Measurements from ENCODE around the gene RNF207. TPM values are rescaled to one million over a fixed set of nuclear protein-coding genes. Genes with fewer than 3 reads are reported as not detected.

RNF207 gene
- total RNA-seq, 1 experiment from 2014 or later = 95.4 TPM

GRCh38 chr1:6197746-6198427 is 8.0 kb upstream of the RNF207 start:
- BruUV-seq (replicated peaks) = no TSS peak
- no peaks in the 10 kb centered on the region for H3K27me3 ChIP-seq (ENCODE audit: low read length)
- H4K20me1 ChIP-seq (ENCODE audit: low read length) = peaks cover 41% of the 10 kb centered on the region
- no peaks in the 10 kb centered on the region for H3K9me2 ChIP-seq (replicated peaks; ENCODE audit: low read length)
- ChIA-PET POLR2A (ENCODE audit: unreplicated experiment) (interaction anchor here (1.0 kb wide), 1 partner anchor 38 kb away, joined by 3 read pairs; no protein-coding TSS in a partner anchor), CTCF (no interaction called here)
- H3K36me3 ChIP-seq (ENCODE audit: low read depth, low read length) = peaks cover 40% of the 10 kb centered on the region
- intact Hi-C loops (cut with micrococcal nuclease) = no loop called here
- peak overlapping the region; percentile 98 for H3K9ac ChIP-seq (ENCODE audit: low read length)
- no peak overlapping the region for H3K27ac ChIP-seq (ENCODE audit: low read length)
- DNase-seq (no peak), ATAC-seq (no peak)
- peaks cover 74% of the 10 kb centered on the region for H3K79me2 ChIP-seq (ENCODE audit: low read length)
- peaks cover 21% of the 10 kb centered on the region for H3K4me1 ChIP-seq (ENCODE audit: insufficient read depth, low read length)
- H3K9me3 ChIP-seq (ENCODE audit: low read length) = no peaks in the 10 kb centered on the region
- H3F3A ChIP-seq (ENCODE audit: low read length, unreplicated experiment) = no peaks in the 10 kb centered on the region
- TF ChIP-seq EZH2 (IDR thresholded peaks at IDR 0.05; ENCODE audit: low read length, unreplicated experiment) (no peak), EZH2phosphoT487 (IDR thresholded peaks at IDR 0.05; ENCODE audit: borderline replicate concordance, low read length) (no peak)
- TF ChIP-seq, protein P1, sequence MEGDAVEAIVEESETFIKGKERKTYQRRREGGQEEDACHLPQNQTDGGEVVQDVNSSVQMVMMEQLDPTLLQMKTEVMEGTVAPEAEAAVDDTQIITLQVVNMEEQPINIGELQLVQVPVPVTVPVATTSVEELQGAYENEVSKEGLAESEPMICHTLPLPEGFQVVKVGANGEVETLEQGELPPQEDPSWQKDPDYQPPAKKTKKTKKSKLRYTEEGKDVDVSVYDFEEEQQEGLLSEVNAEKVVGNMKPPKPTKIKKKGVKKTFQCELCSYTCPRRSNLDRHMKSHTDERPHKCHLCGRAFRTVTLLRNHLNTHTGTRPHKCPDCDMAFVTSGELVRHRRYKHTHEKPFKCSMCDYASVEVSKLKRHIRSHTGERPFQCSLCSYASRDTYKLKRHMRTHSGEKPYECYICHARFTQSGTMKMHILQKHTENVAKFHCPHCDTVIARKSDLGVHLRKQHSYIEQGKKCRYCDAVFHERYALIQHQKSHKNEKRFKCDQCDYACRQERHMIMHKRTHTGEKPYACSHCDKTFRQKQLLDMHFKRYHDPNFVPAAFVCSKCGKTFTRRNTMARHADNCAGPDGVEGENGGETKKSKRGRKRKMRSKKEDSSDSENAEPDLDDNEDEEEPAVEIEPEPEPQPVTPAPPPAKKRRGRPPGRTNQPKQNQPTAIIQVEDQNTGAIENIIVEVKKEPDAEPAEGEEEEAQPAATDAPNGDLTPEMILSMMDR (conservative IDR thresholded peaks at IDR 0.05; ENCODE audit: low read depth, low read length) = no peak
- peak overlapping the region; percentile 74 for H3K4me3 ChIP-seq (ENCODE audit: low read length)
- H3K4me2 ChIP-seq (ENCODE audit: low read length) = peak overlapping the region; percentile 84
- no peak overlapping the region for H2AFZ ChIP-seq (ENCODE audit: low read length)

GRCh38 chr1:6198646-6199297 is 7.1 kb upstream of the RNF207 start:
- Histone ChIP-seq H4K20me1 (ENCODE audit: low read length) (peaks cover 40% of the 10 kb centered on the region), H3K9ac (ENCODE audit: low read length) (peak overlapping the region; percentile 98), H3K27ac (ENCODE audit: low read length) (peak overlapping the region; percentile 66), H3K9me3 (ENCODE audit: low read length) (no peaks in the 10 kb centered on the region), H2AFZ (ENCODE audit: low read length) (0 out of 2 replicates have a peak overlapping the region, but pooled peaks have one; percentile 32), H3K36me3 (ENCODE audit: low read depth, low read length) (peaks cover 33% of the 10 kb centered on the region), H3K4me1 (ENCODE audit: insufficient read depth, low read length) (peaks cover 21% of the 10 kb centered on the region), H3K4me2 (ENCODE audit: low read length) (peak overlapping the region; percentile 84), H3K9me2 (replicated peaks; ENCODE audit: low read length) (no peaks in the 10 kb centered on the region), H3F3A (ENCODE audit: low read length, unreplicated experiment) (no peaks in the 10 kb centered on the region), H3K27me3 (ENCODE audit: low read length) (no peaks in the 10 kb centered on the region), H3K79me2 (ENCODE audit: low read length) (peaks cover 65% of the 10 kb centered on the region), H3K4me3 (ENCODE audit: low read length) (peak overlapping the region; percentile 74)
- intact Hi-C loops (cut with micrococcal nuclease) = loop anchor here (1.0 kb wide), 1 partner anchor 41 kb away; no protein-coding TSS in a partner anchor
- CTCF ChIA-PET = no interaction called here
- TF ChIP-seq EZH2phosphoT487 (IDR thresholded peaks at IDR 0.05; ENCODE audit: borderline replicate concordance, low read length) (no peak), EZH2 (IDR thresholded peaks at IDR 0.05; ENCODE audit: low read length, unreplicated experiment) (no peak)
- TF ChIP-seq, protein P1 (conservative IDR thresholded peaks at IDR 0.05; ENCODE audit: low read depth, low read length) = no peak
- DNase-seq (no peak), ATAC-seq (peak; percentile 15)
- POLR2A ChIA-PET (ENCODE audit: unreplicated experiment) = interaction anchor here (1.0 kb wide), 1 partner anchor 37 kb away, joined by 3 read pairs; no protein-coding TSS in a partner anchor
- TSS peak; percentile 52 for BruUV-seq (replicated peaks)

All from PC-3 (cell line).